ENCODE results near the gene FLRT1.

FLRT1 gene

GRCh38 chr11:64000026-64000739 lies 35.5 kb upstream of the FLRT1 start:
- H3K27me3 Mint-ChIP-seq = peaks cover 72% of the 10 kb centered on the region

GRCh38 chr11:64000740-64001483 lies 34.8 kb upstream of the FLRT1 start:
- peak overlapping the region; percentile 30 for H3K4me3 Mint-ChIP-seq

More at GRCh38 chr11:64000026-64000739, 35.5 kb upstream of the FLRT1 start:
- Mint-ChIP-seq H3K4me1 (ENCODE audit: low read depth) (peaks cover 69% of the 10 kb centered on the region), H3K27ac (no peak overlapping the region), H3K9me3 (no peaks in the 10 kb centered on the region), H3K36me3 (ENCODE audit: low read depth) (peaks cover 35% of the 10 kb centered on the region), H3K4me3 (peak overlapping the region; percentile 47)
- intact Hi-C loops (cut with micrococcal nuclease) = loop anchor here (1.0 kb wide), 1 partner anchor 148 kb away; no protein-coding TSS in a partner anchor

GRCh38 chr11:64001484-64002420 lies 34.0 kb upstream of the FLRT1 start:
- Mint-ChIP-seq H3K9me3 (no peaks in the 10 kb centered on the region), H3K36me3 (ENCODE audit: low read depth) (peaks cover 20% of the 10 kb centered on the region), H3K27ac (no peak overlapping the region), H3K27me3 (peaks cover 87% of the 10 kb centered on the region), H3K4me1 (ENCODE audit: low read depth) (peaks cover 67% of the 10 kb centered on the region), H3K4me3 (no peak overlapping the region)
- intact Hi-C loops (cut with micrococcal nuclease) = no loop called here

More at GRCh38 chr11:64000740-64001483, 34.8 kb upstream of the FLRT1 start:
- Mint-ChIP-seq H3K27me3 (peaks cover 79% of the 10 kb centered on the region), H3K9me3 (no peaks in the 10 kb centered on the region), H3K4me1 (ENCODE audit: low read depth) (peaks cover 61% of the 10 kb centered on the region), H3K36me3 (ENCODE audit: low read depth) (peaks cover 28% of the 10 kb centered on the region), H3K27ac (no peak overlapping the region)
- intact Hi-C loops (cut with micrococcal nuclease) = loop anchor here (1.0 kb wide), 1 partner anchor 147 kb away; no protein-coding TSS in a partner anchor

- no peak overlapping the region for H3K4me3 Mint-ChIP-seq
- H3K27ac Mint-ChIP-seq = no peak overlapping the region
- H3K27me3 Mint-ChIP-seq = peaks cover 87% of the 10 kb centered on the region
- H3K36me3 Mint-ChIP-seq (ENCODE audit: low read depth) = peaks cover 6% of the 10 kb centered on the region
- peaks cover 63% of the 10 kb centered on the region for H3K4me1 Mint-ChIP-seq (ENCODE audit: low read depth)
- no peaks in the 10 kb centered on the region for H3K9me3 Mint-ChIP-seq
- intact Hi-C loops (cut with micrococcal nuclease) = no loop called here
These were observed 31.7 kb upstream of the FLRT1 start for GRCh38 chr11:64003807-64004589.

- Mint-ChIP-seq H3K27ac (no peak overlapping the region), H3K9me3 (no peaks in the 10 kb centered on the region), H3K4me1 (ENCODE audit: low read depth) (peaks cover 59% of the 10 kb centered on the region), H3K4me3 (no peak overlapping the region), H3K27me3 (peaks cover 87% of the 10 kb centered on the region), H3K36me3 (ENCODE audit: low read depth) (peaks cover 6% of the 10 kb centered on the region)
- intact Hi-C loops (cut with micrococcal nuclease) = no loop called here
These were observed 31.1 kb upstream of the FLRT1 start for GRCh38 chr11:64004590-64004984.

GRCh38 chr11:64005691-64006090 lies 30.0 kb upstream of the FLRT1 start:
- Mint-ChIP-seq H3K27ac (no peak overlapping the region), H3K36me3 (ENCODE audit: low read depth) (peaks cover 6% of the 10 kb centered on the region), H3K4me1 (ENCODE audit: low read depth) (peaks cover 53% of the 10 kb centered on the region), H3K9me3 (peaks cover 10% of the 10 kb centered on the region), H3K27me3 (peaks cover 89% of the 10 kb centered on the region), H3K4me3 (no peak overlapping the region)
- intact Hi-C loops (cut with micrococcal nuclease) = loop anchor here (2.0 kb wide), 1 partner anchor 21 kb away; no protein-coding TSS in a partner anchor

GRCh38 chr11:64006398-64006797 lies 29.3 kb upstream of the FLRT1 start:
- Mint-ChIP-seq H3K4me3 (no peak overlapping the region), H3K36me3 (ENCODE audit: low read depth) (peaks cover 6% of the 10 kb centered on the region), H3K4me1 (ENCODE audit: low read depth) (peaks cover 46% of the 10 kb centered on the region), H3K27me3 (peaks cover 89% of the 10 kb centered on the region), H3K27ac (no peak overlapping the region), H3K9me3 (peaks cover 15% of the 10 kb centered on the region)
- intact Hi-C loops (cut with micrococcal nuclease) = loop anchor here (2.0 kb wide), 1 partner anchor 20 kb away; no protein-coding TSS in a partner anchor

GRCh38 chr11:64007160-64007628 lies 28.5 kb upstream of the FLRT1 start:
- H3K9me3 Mint-ChIP-seq = peaks cover 15% of the 10 kb centered on the region
- peaks cover 82% of the 10 kb centered on the region for H3K27me3 Mint-ChIP-seq
- peak overlapping the region; percentile 87 for H3K4me3 Mint-ChIP-seq
- H3K4me1 Mint-ChIP-seq (ENCODE audit: low read depth) = peaks cover 38% of the 10 kb centered on the region
- intact Hi-C loops (cut with micrococcal nuclease) = loop anchor here (2.0 kb wide), 1 partner anchor 20 kb away; no protein-coding TSS in a partner anchor
- H3K36me3 Mint-ChIP-seq (ENCODE audit: low read depth) = peaks cover 6% of the 10 kb centered on the region
- H3K27ac Mint-ChIP-seq = peak overlapping the region; percentile 81

- H3K4me1 Mint-ChIP-seq (ENCODE audit: low read depth) = peaks cover 33% of the 10 kb centered on the region
- peaks cover 6% of the 10 kb centered on the region for H3K36me3 Mint-ChIP-seq (ENCODE audit: low read depth)
- intact Hi-C loops (cut with micrococcal nuclease) = loop anchor here (2.0 kb wide), 1 partner anchor 19 kb away; no protein-coding TSS in a partner anchor
- peak overlapping the region; percentile 81 for H3K27ac Mint-ChIP-seq
- H3K27me3 Mint-ChIP-seq = peaks cover 76% of the 10 kb centered on the region
- peak overlapping the region; percentile 87 for H3K4me3 Mint-ChIP-seq
- H3K9me3 Mint-ChIP-seq = peaks cover 15% of the 10 kb centered on the region
These were observed 28.0 kb upstream of the FLRT1 start for GRCh38 chr11:64007629-64008282.

GRCh38 chr11:64008283-64008913 lies 27.3 kb upstream of the FLRT1 start:
- Mint-ChIP-seq H3K27me3 (peaks cover 70% of the 10 kb centered on the region), H3K4me1 (ENCODE audit: low read depth) (peaks cover 32% of the 10 kb centered on the region), H3K4me3 (peak overlapping the region; percentile 87), H3K27ac (peak overlapping the region; percentile 81), H3K9me3 (peaks cover 15% of the 10 kb centered on the region), H3K36me3 (ENCODE audit: low read depth) (peaks cover 6% of the 10 kb centered on the region)
- intact Hi-C loops (cut with micrococcal nuclease) = no loop called here

GRCh38 chr11:64008914-64009633 lies 26.7 kb upstream of the FLRT1 start:
- peaks cover 15% of the 10 kb centered on the region for H3K9me3 Mint-ChIP-seq
- H3K4me1 Mint-ChIP-seq (ENCODE audit: low read depth) = peaks cover 28% of the 10 kb centered on the region
- peaks cover 6% of the 10 kb centered on the region for H3K36me3 Mint-ChIP-seq (ENCODE audit: low read depth)
- no peak overlapping the region for H3K27ac Mint-ChIP-seq
- H3K4me3 Mint-ChIP-seq = no peak overlapping the region
- intact Hi-C loops (cut with micrococcal nuclease) = no loop called here
- H3K27me3 Mint-ChIP-seq = peaks cover 63% of the 10 kb centered on the region
